WTC11 (cell line): ENCODE results near the gene HBQ1. TPM values are rescaled to one million over a fixed set of nuclear protein-coding genes. Genes with fewer than 3 reads are reported as not detected.

Experiments
- ATAC-seq: fragments of 200-7000 bp; cut with Tn5 transposase; 2 replicates; pipeline ENCODE4 v1.10.0; 2021; ENCODE audit warnings: mild to moderate bottlenecking, moderate library complexity
- CTCF ChIA-PET: fragments of 300-600 bp; sonication (Branson Sonifier 250); formaldehyde crosslinking; loops from one replicate; lab custom pipeline; 2021; ENCODE audit warnings: antibody characterized with exemption; lab: Charles Lee
- POLR2A ChIA-PET: fragments of 350-600 bp; sonication (Branson Sonifier 250); formaldehyde crosslinking; loops from one replicate; lab custom pipeline; 2021; ENCODE audit warnings: antibody characterized with exemption; lab: Charles Lee
- DNase-seq: peaks from one replicate; pipeline ENCODE4 v3.0.0; 2021; ENCODE audit warnings: low spot score
- H3K27ac Mint-ChIP-seq: 2 replicates; pipeline ENCODE4 v1.8.0; 2021; ENCODE audit warnings: mixed read lengths
- H3K27me3 Mint-ChIP-seq: 2 replicates; pipeline ENCODE4 v1.8.0; 2021; ENCODE audit warnings: low read depth, mild to moderate bottlenecking, moderate library complexity, mixed read lengths
- H3K36me3 Mint-ChIP-seq: 2 replicates; pipeline ENCODE4 v1.8.0; 2021; ENCODE audit warnings: mixed read lengths
- H3K4me1 Mint-ChIP-seq: 2 replicates; pipeline ENCODE4 v1.8.0; 2022; ENCODE audit warnings: mixed read lengths
- H3K4me3 Mint-ChIP-seq: 2 replicates; pipeline ENCODE4 v1.8.0; 2021; ENCODE audit warnings: mild to moderate bottlenecking, moderate library complexity, mixed read lengths
- H3K9me3 Mint-ChIP-seq: 2 replicates; pipeline ENCODE4 v1.8.0; 2021; ENCODE audit warnings: mixed read lengths
- FOXP1 ChIP-seq: sonication (generic); formaldehyde crosslinking; IDR thresholded peaks from 2 replicates; pipeline ENCODE4 v1.8.0; 2022; ENCODE audit warnings: missing genetic modification reagents, mild to moderate bottlenecking, moderate library complexity, borderline replicate concordance
- GABPB1 ChIP-seq: sonication (generic); formaldehyde crosslinking; IDR thresholded peaks from 2 replicates; pipeline ENCODE4 v1.8.1; 2023; ENCODE audit warnings: mild to moderate bottlenecking, missing genetic modification reagents
- JUN ChIP-seq: sonication (generic); formaldehyde crosslinking; IDR thresholded peaks from 2 replicates; pipeline ENCODE4 v1.8.0; 2023; ENCODE audit warnings: mild to moderate bottlenecking, missing genetic modification reagents
- MXD4 ChIP-seq: fragments of 250-450 bp; sonication (Bioruptor Pico); IDR thresholded peaks from 2 replicates; pipeline ENCODE4 v1.8.0; 2021; ENCODE audit warnings: mild to moderate bottlenecking, moderate library complexity, borderline replicate concordance
- NR3C1 ChIP-seq: sonication (generic); formaldehyde crosslinking; conservative IDR thresholded peaks from 2 replicates; pipeline ENCODE4 v1.8.1; 2023; ENCODE audit warnings: low read depth, mild to moderate bottlenecking, missing genetic modification reagents
- SMAD3 ChIP-seq: sonication (generic); formaldehyde crosslinking; IDR thresholded peaks from 2 replicates; pipeline ENCODE4 v1.8.0; 2022; ENCODE audit warnings: missing genetic modification reagents, mild to moderate bottlenecking, borderline replicate concordance
- TCF7 ChIP-seq: sonication (generic); formaldehyde crosslinking; IDR thresholded peaks from 2 replicates; pipeline ENCODE4 v1.8.0; 2022; ENCODE audit warnings: mild to moderate bottlenecking, low read depth, missing genetic modification reagents, moderate library complexity
- ZBTB21 ChIP-seq: sonication (generic); formaldehyde crosslinking; IDR thresholded peaks from 2 replicates; pipeline ENCODE4 v1.8.1; 2023; ENCODE audit warnings: mild to moderate bottlenecking, missing genetic modification reagents, borderline replicate concordance
- ZNF121 ChIP-seq: sonication (generic); formaldehyde crosslinking; IDR thresholded peaks from 2 replicates; pipeline ENCODE4 v1.8.0; 2023; ENCODE audit warnings: missing genetic modification reagents
- ZNF317 ChIP-seq: sonication (generic); formaldehyde crosslinking; IDR thresholded peaks from 2 replicates; pipeline ENCODE4 v1.8.1; 2023; ENCODE audit warnings: low read depth, mild to moderate bottlenecking, moderate library complexity, missing genetic modification reagents, borderline replicate concordance
- ZNF423 ChIP-seq: fragments of 250-450 bp; sonication (Bioruptor Pico); IDR thresholded peaks from 2 replicates; pipeline ENCODE4 v2.1.2; 2022; ENCODE audit warnings: mild to moderate bottlenecking, moderate library complexity
- ZNF671 ChIP-seq: fragments of 250-450 bp; sonication (Bioruptor Pico); IDR thresholded peaks from 2 replicates; pipeline ENCODE4 v1.8.0; 2021; ENCODE audit warnings: mild to moderate bottlenecking
- total RNA-seq: library from RNA; stranded (reverse); gene quantifications from 3 replicates; pipeline ENCODE4 v1.2.3, GENCODE V29; 2021
- TF ChIP-seq, protein P1 (sequence below): sonication (generic); formaldehyde crosslinking; IDR thresholded peaks from 2 replicates; pipeline ENCODE4 v1.8.0; 2022; ENCODE audit warnings: missing genetic modification reagents
- TF ChIP-seq, protein P2 (sequence below): fragments of 250-450 bp; sonication (Bioruptor Pico); IDR thresholded peaks from 2 replicates; pipeline ENCODE4 v1.9.0; 2021; ENCODE audit warnings: mild to moderate bottlenecking, borderline replicate concordance
- TF ChIP-seq, protein P3 (sequence below): sonication (generic); formaldehyde crosslinking; IDR thresholded peaks from 2 replicates; pipeline ENCODE4 v1.8.0; 2023; ENCODE audit warnings: mild to moderate bottlenecking, missing genetic modification reagents
- TF ChIP-seq, protein P4 (sequence below): sonication (generic); formaldehyde crosslinking; IDR thresholded peaks from 2 replicates; pipeline ENCODE4 v1.8.1; 2023; ENCODE audit warnings: mild to moderate bottlenecking, missing genetic modification reagents
- TF ChIP-seq, protein P5 (sequence below): sonication (generic); formaldehyde crosslinking; IDR thresholded peaks from 2 replicates; pipeline ENCODE4 v1.8.1; 2023; ENCODE audit warnings: mild to moderate bottlenecking, missing genetic modification reagents, moderate library complexity
- TF ChIP-seq, protein P6 (sequence below): sonication (generic); formaldehyde crosslinking; IDR thresholded peaks from 2 replicates; pipeline ENCODE4 v1.8.1; 2022; ENCODE audit warnings: mild to moderate bottlenecking, missing genetic modification reagents, moderate library complexity, borderline replicate concordance
- TF ChIP-seq, protein P7 (sequence below): sonication (generic); formaldehyde crosslinking; IDR thresholded peaks from 2 replicates; pipeline ENCODE4 v1.8.0; 2023; ENCODE audit warnings: missing genetic modification reagents

HBQ1 gene
- total RNA-seq, 1 experiment from 2014 or later, result 3.0 TPM

DNA sequence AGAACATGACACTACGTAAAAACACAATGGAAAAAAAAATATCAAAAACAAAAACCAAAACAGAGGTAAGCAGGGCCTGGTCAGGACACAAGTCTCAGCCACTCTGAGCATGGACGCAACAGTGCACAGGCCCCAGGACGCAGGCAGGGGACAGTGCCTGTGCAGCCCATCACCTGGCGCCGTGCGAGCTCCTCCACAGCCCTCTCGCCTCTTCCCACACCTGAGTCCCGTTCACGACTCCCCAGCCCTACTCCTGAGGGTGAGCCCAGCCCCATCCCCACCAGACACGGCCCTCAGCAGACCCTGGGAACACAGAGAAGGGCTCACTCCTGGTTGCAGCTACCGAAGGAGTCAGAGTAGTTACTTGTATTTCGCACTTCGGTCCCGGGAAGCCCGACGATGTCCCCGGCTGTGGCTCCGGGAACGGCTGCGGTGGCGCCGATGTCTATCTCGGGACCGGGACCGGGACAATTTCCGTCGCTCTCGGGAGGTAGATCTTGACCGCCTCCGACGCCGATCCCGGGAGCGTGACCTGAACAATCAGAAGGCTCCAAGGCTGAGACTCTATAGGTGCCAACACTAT is 9.4 kb downstream of the HBQ1 start:
- Mint-ChIP-seq H3K36me3 (peaks cover 64% of the 10 kb centered on the region), H3K9me3 (no peaks in the 10 kb centered on the region), H3K4me3 (no peak overlapping the region), H3K27ac (0 out of 2 replicates have a peak overlapping the region, but pooled peaks have one; percentile 7), H3K27me3 (no peaks in the 10 kb centered on the region), H3K4me1 (no peaks in the 10 kb centered on the region)
- POLR2A ChIA-PET, result no interaction called here
- ATAC-seq, result no peak
- TF ChIP-seq, protein P1, sequence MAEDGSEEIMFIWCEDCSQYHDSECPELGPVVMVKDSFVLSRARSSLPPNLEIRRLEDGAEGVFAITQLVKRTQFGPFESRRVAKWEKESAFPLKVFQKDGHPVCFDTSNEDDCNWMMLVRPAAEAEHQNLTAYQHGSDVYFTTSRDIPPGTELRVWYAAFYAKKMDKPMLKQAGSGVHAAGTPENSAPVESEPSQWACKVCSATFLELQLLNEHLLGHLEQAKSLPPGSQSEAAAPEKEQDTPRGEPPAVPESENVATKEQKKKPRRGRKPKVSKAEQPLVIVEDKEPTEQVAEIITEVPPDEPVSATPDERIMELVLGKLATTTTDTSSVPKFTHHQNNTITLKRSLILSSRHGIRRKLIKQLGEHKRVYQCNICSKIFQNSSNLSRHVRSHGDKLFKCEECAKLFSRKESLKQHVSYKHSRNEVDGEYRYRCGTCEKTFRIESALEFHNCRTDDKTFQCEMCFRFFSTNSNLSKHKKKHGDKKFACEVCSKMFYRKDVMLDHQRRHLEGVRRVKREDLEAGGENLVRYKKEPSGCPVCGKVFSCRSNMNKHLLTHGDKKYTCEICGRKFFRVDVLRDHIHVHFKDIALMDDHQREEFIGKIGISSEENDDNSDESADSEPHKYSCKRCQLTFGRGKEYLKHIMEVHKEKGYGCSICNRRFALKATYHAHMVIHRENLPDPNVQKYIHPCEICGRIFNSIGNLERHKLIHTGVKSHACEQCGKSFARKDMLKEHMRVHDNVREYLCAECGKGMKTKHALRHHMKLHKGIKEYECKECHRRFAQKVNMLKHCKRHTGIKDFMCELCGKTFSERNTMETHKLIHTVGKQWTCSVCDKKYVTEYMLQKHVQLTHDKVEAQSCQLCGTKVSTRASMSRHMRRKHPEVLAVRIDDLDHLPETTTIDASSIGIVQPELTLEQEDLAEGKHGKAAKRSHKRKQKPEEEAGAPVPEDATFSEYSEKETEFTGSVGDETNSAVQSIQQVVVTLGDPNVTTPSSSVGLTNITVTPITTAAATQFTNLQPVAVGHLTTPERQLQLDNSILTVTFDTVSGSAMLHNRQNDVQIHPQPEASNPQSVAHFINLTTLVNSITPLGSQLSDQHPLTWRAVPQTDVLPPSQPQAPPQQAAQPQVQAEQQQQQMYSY, result no peak
- TF ChIP-seq TCF7 (CRISPR knock-in tag) (no peak), MXD4 (CRISPR knock-in tag) (no peak), FOXP1 (CRISPR knock-in tag) (no peak), ZNF423 (CRISPR knock-in tag) (no peak), ZNF671 (no peak), NR3C1 (CRISPR knock-in tag) (no peak), SMAD3 (CRISPR knock-in tag) (no peak), JUN (CRISPR knock-in tag) (no peak), ZNF121 (CRISPR knock-in tag) (no peak), ZNF317 (no peak), GABPB1 (CRISPR knock-in tag) (no peak), ZBTB21 (CRISPR knock-in tag) (no peak)
- TF ChIP-seq, protein P2, sequence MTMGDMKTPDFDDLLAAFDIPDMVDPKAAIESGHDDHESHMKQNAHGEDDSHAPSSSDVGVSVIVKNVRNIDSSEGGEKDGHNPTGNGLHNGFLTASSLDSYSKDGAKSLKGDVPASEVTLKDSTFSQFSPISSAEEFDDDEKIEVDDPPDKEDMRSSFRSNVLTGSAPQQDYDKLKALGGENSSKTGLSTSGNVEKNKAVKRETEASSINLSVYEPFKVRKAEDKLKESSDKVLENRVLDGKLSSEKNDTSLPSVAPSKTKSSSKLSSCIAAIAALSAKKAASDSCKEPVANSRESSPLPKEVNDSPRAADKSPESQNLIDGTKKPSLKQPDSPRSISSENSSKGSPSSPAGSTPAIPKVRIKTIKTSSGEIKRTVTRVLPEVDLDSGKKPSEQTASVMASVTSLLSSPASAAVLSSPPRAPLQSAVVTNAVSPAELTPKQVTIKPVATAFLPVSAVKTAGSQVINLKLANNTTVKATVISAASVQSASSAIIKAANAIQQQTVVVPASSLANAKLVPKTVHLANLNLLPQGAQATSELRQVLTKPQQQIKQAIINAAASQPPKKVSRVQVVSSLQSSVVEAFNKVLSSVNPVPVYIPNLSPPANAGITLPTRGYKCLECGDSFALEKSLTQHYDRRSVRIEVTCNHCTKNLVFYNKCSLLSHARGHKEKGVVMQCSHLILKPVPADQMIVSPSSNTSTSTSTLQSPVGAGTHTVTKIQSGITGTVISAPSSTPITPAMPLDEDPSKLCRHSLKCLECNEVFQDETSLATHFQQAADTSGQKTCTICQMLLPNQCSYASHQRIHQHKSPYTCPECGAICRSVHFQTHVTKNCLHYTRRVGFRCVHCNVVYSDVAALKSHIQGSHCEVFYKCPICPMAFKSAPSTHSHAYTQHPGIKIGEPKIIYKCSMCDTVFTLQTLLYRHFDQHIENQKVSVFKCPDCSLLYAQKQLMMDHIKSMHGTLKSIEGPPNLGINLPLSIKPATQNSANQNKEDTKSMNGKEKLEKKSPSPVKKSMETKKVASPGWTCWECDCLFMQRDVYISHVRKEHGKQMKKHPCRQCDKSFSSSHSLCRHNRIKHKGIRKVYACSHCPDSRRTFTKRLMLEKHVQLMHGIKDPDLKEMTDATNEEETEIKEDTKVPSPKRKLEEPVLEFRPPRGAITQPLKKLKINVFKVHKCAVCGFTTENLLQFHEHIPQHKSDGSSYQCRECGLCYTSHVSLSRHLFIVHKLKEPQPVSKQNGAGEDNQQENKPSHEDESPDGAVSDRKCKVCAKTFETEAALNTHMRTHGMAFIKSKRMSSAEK (CRISPR knock-in tag), result no peak
- TF ChIP-seq, protein P3, sequence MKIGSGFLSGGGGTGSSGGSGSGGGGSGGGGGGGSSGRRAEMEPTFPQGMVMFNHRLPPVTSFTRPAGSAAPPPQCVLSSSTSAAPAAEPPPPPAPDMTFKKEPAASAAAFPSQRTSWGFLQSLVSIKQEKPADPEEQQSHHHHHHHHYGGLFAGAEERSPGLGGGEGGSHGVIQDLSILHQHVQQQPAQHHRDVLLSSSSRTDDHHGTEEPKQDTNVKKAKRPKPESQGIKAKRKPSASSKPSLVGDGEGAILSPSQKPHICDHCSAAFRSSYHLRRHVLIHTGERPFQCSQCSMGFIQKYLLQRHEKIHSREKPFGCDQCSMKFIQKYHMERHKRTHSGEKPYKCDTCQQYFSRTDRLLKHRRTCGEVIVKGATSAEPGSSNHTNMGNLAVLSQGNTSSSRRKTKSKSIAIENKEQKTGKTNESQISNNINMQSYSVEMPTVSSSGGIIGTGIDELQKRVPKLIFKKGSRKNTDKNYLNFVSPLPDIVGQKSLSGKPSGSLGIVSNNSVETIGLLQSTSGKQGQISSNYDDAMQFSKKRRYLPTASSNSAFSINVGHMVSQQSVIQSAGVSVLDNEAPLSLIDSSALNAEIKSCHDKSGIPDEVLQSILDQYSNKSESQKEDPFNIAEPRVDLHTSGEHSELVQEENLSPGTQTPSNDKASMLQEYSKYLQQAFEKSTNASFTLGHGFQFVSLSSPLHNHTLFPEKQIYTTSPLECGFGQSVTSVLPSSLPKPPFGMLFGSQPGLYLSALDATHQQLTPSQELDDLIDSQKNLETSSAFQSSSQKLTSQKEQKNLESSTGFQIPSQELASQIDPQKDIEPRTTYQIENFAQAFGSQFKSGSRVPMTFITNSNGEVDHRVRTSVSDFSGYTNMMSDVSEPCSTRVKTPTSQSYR (CRISPR knock-in tag), result no peak
- TF ChIP-seq, protein P4, sequence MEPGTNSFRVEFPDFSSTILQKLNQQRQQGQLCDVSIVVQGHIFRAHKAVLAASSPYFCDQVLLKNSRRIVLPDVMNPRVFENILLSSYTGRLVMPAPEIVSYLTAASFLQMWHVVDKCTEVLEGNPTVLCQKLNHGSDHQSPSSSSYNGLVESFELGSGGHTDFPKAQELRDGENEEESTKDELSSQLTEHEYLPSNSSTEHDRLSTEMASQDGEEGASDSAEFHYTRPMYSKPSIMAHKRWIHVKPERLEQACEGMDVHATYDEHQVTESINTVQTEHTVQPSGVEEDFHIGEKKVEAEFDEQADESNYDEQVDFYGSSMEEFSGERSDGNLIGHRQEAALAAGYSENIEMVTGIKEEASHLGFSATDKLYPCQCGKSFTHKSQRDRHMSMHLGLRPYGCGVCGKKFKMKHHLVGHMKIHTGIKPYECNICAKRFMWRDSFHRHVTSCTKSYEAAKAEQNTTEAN (CRISPR knock-in tag), result no peak
- TF ChIP-seq, protein P5, sequence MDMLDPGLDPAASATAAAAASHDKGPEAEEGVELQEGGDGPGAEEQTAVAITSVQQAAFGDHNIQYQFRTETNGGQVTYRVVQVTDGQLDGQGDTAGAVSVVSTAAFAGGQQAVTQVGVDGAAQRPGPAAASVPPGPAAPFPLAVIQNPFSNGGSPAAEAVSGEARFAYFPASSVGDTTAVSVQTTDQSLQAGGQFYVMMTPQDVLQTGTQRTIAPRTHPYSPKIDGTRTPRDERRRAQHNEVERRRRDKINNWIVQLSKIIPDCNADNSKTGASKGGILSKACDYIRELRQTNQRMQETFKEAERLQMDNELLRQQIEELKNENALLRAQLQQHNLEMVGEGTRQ (CRISPR knock-in tag), result no peak
- TF ChIP-seq, protein P6, sequence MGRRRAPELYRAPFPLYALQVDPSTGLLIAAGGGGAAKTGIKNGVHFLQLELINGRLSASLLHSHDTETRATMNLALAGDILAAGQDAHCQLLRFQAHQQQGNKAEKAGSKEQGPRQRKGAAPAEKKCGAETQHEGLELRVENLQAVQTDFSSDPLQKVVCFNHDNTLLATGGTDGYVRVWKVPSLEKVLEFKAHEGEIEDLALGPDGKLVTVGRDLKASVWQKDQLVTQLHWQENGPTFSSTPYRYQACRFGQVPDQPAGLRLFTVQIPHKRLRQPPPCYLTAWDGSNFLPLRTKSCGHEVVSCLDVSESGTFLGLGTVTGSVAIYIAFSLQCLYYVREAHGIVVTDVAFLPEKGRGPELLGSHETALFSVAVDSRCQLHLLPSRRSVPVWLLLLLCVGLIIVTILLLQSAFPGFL (CRISPR knock-in tag), result no peak
- TF ChIP-seq, protein P7, sequence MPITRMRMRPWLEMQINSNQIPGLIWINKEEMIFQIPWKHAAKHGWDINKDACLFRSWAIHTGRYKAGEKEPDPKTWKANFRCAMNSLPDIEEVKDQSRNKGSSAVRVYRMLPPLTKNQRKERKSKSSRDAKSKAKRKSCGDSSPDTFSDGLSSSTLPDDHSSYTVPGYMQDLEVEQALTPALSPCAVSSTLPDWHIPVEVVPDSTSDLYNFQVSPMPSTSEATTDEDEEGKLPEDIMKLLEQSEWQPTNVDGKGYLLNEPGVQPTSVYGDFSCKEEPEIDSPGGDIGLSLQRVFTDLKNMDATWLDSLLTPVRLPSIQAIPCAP (CRISPR knock-in tag), result no peak
- DNase-seq, result no peak
- CTCF ChIA-PET, result interaction anchor here (0.6 to 0.8 kb wide), 2 partner anchors 11 to 83 kb away, joined by 3 to 4 read pairs; no protein-coding TSS in a partner anchor
